GM18858 (cell line): ENCODE measurements around the gene KATNAL1.
"Not testable (repeated sequence)": the region's sequence is repeated elsewhere in the genome, so short reads cannot be mapped to it uniquely, and the experiment has no call there.

Experiments used
- ATAC-seq: cut with Tn5 transposase; IDR thresholded peaks from one replicate; pipeline ENCODE4 v1.9.1; 2021; ENCODE audit not compliant: unreplicated experiment

The KATNAL1 gene

GRCh38 chr13:30222254-30222653 is 85.1 kb downstream of the KATNAL1 start:
- no peak for ATAC-seq

- ATAC-seq: no peak
These were observed 91.2 kb downstream of the KATNAL1 start for GRCh38 chr13:30216111-30216510.

DNA sequence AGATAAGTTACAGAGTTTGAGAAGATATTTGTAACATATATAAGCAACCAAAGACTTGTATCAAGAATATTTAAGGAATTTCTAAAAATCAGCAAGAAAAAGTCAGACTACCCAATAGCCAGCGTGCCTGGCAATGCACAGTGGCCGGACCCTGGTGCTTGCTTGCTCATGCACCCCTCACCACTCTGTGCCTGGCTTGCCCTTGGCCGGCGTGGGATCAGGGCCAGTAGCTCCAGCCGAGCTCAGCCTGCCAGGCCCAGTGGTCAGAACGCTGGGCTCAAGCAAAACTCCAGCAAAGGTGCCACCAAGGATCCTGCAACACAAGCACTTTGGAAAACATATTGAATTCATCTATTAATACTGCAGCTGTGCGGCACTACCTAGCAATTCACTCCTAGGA is 95.1 kb downstream of the KATNAL1 start:
- ATAC-seq: no peak

GRCh38 chr13:30211745-30212144 is 95.6 kb downstream of the KATNAL1 start:
- no peak for ATAC-seq

- ATAC-seq: no peak
These were observed 102.8 kb downstream of the KATNAL1 start for GRCh38 chr13:30204564-30204963.

- no peak for ATAC-seq
These were observed 111.3 kb downstream of the KATNAL1 start for GRCh38 chr13:30196025-30196424.

DNA sequence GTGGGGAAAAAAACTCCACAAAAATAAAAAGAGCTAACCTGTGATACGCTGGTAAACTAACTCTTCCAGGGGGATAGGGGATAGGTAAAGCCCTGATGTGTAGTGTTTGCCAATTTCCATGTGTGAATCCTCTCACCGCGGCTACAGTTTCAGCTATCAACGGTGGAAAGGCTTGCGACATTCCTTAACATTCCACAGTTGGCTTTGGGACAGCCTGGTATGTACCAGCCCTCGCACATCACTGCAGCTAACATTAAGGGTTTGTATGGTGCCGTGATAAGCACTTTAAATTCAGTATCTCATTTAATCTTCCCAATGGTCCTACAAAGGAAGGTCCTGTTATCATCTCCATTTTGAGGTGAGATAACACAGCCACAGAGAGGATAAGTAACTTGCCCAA is 112.4 kb downstream of the KATNAL1 start:
- no peak for ATAC-seq

DNA sequence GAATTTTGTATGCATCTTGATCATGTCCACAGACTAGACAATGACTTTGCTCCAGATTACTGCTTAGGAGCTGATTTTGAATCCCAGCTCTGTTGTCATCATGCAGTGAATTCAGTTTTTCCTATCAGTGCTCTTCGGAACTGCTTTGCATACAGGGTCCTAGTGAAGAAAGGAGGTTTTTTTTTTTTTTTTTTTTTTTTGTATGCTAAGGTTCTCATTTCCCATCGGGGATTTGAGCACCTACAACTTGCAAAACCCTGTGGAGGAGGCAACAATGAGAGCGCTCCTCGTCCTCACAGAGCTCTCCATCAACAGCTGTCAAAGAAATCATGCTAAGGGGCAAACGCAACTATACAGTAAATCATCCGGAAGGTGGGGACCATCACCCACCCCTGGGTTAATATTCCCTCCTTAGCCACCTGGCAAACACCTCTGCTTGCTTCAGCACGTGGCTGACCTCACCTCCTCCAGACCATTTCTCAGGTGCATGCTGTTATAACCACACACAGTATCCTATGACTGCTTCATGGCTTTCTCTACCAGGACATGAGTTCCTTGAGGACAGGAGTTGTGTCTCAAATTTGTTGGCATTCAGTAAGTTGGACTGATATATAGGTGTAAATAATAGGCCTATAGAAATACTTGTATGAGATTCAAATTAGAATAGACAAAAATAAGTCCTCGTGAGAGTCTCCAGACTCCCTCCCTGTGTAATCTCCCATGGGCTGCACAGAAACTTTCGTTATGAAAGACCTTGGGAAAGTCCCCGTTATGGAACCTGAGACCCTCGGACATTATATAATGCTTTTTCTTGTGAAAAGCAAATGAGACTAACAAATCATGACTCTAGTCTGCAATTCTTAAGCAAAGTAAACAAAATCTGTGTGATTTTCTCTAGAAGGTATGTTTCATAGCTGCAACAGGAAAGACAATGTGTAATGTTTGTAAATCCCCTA is 113.8 kb downstream of the KATNAL1 start:
- no peak for ATAC-seq

- ATAC-seq: no peak
These were observed 114.8 kb downstream of the KATNAL1 start for GRCh38 chr13:30192320-30193093.

DNA sequence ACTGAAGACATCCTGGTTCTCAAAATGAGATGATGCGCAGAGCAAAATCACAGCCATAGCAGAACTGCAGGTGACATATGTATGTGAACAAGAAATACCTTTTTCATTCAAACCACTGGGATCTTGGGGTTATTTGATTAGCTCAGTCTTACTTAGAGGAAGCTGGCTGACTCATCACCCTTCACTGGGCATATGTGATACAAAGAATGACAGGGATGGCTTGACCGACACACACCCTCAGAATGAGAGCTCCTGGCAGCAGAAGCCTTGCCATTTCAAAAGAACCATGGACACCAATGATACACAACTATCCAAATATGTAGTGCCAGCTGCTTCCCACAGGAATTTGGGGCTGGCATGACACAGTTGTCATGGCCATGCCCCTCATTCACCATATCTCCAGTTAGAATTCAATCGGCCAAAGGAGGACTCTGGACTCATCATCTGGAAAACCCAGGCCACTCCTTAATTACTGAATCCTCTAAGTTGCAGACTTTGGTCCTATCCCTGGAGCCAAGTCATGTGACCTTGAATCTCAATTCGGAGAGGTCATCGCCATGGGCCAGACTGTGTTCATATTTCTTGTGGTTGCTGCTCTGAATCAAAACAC is 115.8 kb downstream of the KATNAL1 start:
- ATAC-seq: no peak

DNA sequence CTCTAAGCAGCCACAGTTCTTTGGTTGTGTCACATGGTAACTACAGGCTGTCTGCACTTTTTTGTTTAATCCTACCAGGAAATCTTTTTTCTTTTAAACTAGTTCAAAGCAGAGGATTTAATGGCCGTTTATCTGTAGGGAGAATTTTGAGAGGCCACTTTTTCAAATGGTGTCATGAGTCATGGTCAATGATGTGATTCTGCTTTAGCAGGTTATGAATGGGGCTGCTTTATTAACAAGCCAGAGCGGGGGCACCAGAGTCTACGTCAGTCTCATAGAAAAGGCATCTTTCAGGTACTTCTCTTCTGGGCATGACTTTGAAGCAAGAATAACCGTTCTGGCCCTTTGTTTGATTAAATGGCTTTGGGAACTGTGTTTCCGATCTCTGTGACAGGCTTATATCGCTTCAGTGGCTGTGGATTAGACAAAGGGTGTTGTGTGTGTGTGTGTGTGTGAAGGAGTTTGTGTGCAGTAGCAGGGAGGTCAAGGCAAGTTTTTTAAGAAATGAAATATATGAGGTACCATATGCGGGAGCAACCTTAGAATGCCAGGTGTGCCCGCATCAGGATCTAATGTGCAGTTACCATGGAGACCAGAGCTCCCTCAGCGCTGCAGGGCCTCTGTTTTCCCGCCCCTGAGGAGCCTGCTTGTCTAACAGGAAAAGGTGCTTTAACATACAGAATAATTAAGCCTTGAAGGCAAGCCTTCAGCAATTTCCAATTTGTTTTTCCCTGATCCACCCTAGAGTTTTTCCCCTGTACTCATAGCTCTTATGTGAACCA is 120.5 kb downstream of the KATNAL1 start:
- no peak for ATAC-seq

- no peak for ATAC-seq
These were observed 125.3 kb downstream of the KATNAL1 start for GRCh38 chr13:30181888-30182651.

- no peak for ATAC-seq
These were observed 127.6 kb downstream of the KATNAL1 start for GRCh38 chr13:30179597-30180276.

- no peak for ATAC-seq
These were observed 128.4 kb downstream of the KATNAL1 start for GRCh38 chr13:30178976-30179375.

DNA sequence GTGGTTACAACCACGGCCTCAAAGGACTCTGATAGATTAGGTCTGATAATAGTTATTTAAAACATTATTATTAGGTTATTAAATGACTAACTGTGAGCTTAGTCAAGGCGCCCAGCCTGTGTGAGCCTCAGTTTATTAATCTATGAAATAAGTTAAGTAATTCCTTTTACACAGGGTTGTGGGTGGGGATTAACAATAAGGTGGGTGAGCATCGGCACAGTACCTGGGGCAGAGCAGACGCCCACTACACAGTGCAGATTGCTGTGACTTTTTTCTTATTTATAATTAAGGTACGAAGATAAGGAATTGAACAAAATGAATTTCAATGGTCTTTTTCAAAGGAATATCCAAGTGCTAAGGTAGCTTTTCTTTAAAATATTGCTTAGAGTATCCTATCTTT is 132.2 kb downstream of the KATNAL1 start:
- no peak for ATAC-seq

DNA sequence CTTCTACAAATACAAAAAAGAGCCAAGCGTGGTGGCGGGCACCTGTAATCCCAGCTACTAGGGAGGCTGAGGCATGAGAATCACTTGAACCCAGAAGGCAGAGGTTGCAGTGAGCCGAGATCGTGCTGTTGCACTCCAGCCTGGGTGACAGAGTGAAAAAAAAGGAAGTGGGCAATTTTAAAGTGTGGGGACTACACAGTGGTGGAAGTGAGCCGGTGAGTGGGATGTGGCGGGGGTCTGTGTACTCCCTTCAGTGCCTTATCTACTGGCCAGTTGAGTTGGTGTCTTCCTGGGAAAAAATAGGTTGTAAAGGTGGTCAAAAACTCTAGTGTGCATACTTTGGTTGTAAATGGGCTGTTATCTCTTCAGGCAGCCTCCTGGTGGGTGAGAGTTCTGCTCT is 133.1 kb downstream of the KATNAL1 start:
- ATAC-seq: not testable (repeated sequence)

DNA sequence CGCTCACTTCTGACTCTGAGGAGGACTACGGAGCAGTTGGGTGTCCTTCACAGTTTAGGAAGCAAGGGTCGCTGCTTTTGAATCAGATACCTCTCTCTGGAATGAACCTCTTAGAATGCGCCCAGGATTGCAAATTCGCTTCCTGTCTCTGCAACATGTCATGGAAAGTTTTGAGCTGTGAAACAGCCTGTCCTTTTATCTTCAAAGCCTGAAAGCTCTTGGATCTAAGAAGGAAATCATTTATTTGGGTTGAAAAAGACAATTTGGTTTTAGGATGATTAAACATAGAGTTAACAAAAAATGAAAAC is 134.1 kb downstream of the KATNAL1 start:
- ATAC-seq: no peak

GRCh38 chr13:30172593-30173302 is 134.6 kb downstream of the KATNAL1 start:
- ATAC-seq: no peak

GRCh38 chr13:30170569-30170968 is 136.8 kb downstream of the KATNAL1 start:
- no peak for ATAC-seq
